Aorta (tissue), 5 donors: Measurements from ENCODE around the gene POLDIP2. TPM values are rescaled to one million over a fixed set of nuclear protein-coding genes. Genes with fewer than 3 reads are reported as not detected.

Experiments
- ATAC-seq: fragments of 200-7000 bp; cut with Tn5 transposase; one replicate; pipeline ENCODE4 v1.9.1; 2022; ENCODE audit warnings: moderate library complexity; ENCODE audit not compliant: low FRiP score
- DNase-seq, 2 donors: peaks; one replicate each; pipeline ENCODE4 v3.0.0-alpha.2; 2020
- H3K27ac ChIP-seq, 2 donors: one replicate each; pipeline ENCODE4 v1.5.1; 2013; ENCODE audit warnings: low read length in 2 of 2, mild to moderate bottlenecking in 2 of 2, moderate library complexity in 2 of 2, control low read depth in 1 of 2, inconsistent platforms in 1 of 2, low read depth in 1 of 2
- H3K27me3 ChIP-seq, 2 donors: one replicate each; pipeline ENCODE4 v1.6.1; 2013; ENCODE audit warnings: control low read depth in 1 of 2, low read length in 1 of 2, mild to moderate bottlenecking in 1 of 2, moderate library complexity in 1 of 2; ENCODE audit not compliant: insufficient read depth in 2 of 2, control insufficient read depth in 1 of 2
- H3K36me3 ChIP-seq, 2 donors: one replicate each; pipeline ENCODE4 v1.6.1; 2013; ENCODE audit warnings: control low read depth in 1 of 2, low read length in 1 of 2, mild to moderate bottlenecking in 1 of 2; ENCODE audit not compliant: insufficient read depth in 2 of 2, control insufficient read depth in 1 of 2
- H3K4me1 ChIP-seq, 2 donors: one replicate each; pipeline ENCODE4 v1.6.1; 2013; ENCODE audit warnings: low read length in 2 of 2, control low read depth in 1 of 2, mild to moderate bottlenecking in 1 of 2, moderate library complexity in 1 of 2; ENCODE audit not compliant: insufficient read depth in 2 of 2, control insufficient read depth in 1 of 2
- H3K4me3 ChIP-seq, 2 donors: one replicate each; pipeline ENCODE4 v1.5.1; 2013; ENCODE audit warnings: low read length in 2 of 2, control low read depth in 1 of 2, mild to moderate bottlenecking in 1 of 2
- H3K9me3 ChIP-seq: one replicate; pipeline ENCODE4 v1.6.1; 2013; ENCODE audit warnings: mild to moderate bottlenecking, low read length; ENCODE audit not compliant: control insufficient read depth
- WGBS, 2 donors: extraction: QIAGEN DNeasy Blood & Tissue Kit; methylation state at CpG; one replicate each; pipeline ENCODE4 v1.1.7; 2013; 5-methylcytosine and 5-hydroxymethylcytosine counted together
- intact Hi-C, 2 donors: fragments of 100-400 bp; cut with DNase I; formaldehyde crosslinking; loops; one replicate each; pipeline versions ENCODE4 v1.14.2 to v1.15.0; 2022
- polyA plus RNA-seq, 2 donors: library from polyadenylated mRNA; stranded (reverse); fragments of 200-250 nt; gene quantifications; one replicate each; pipeline ENCODE4 v1.2.3, GENCODE V29; 2013
- total RNA-seq, 2 donors: library from RNA; stranded (reverse); fragmentation: NEBNext Ultra II Directional; extraction: Animal tissue kit (Norgen Biotek cat#: 25700); gene quantifications; one replicate each; pipeline ENCODE4 v1.2.1, GENCODE V29; 2021
- donor health status: healthy with polysubstance abuse.
- donor health status: Bipolar disorder and iron deficiency.
- donor health status: DM: no; HTN: no; CAD: no.
- donor health status: DM: no; HTN: no; CAD: no.
- donor health status: DM: yes; HTN: yes; CAD: no.

The POLDIP2 gene
- total and polyA plus RNA-seq, 4 donors: 36.6 to 42.5 (median 40.8) TPM

DNA sequence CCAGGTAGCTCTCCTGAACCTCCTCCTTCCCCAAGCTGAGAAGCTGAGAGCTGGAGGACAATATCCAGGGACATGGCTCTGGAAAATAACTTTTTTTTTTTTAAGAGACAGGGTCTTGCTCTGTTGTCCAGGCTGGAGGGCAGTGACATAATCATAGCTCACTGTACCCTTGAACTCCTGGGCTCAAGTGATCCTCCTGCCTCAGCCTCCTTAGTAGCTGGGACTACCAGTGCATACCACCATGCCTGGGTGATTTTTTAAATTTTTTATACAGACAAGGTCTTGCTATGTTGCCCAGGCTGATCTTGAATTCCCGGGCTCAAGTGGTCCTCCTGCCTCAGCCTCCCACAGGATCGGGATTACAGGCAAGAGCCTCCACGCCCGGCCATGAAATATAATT, 42.5 kb upstream of the POLDIP2 start:
- Histone ChIP-seq H3K36me3 (peaks cover 0 to 4% of the 10 kb centered on the region in 2 donors), H3K27me3 (no peaks in the 10 kb centered on the region), H3K27ac (no peak overlapping the region), H3K9me3 (no peaks in the 10 kb centered on the region), H3K4me3 (no peak overlapping the region), H3K4me1 (no peaks in the 10 kb centered on the region)
- intact Hi-C loops: no loop called here
- DNase-seq (no peak), ATAC-seq (no peak)
- 95% methylated on average over 4 of the region's 4 CpGs for WGBS, 2 donors

DNA sequence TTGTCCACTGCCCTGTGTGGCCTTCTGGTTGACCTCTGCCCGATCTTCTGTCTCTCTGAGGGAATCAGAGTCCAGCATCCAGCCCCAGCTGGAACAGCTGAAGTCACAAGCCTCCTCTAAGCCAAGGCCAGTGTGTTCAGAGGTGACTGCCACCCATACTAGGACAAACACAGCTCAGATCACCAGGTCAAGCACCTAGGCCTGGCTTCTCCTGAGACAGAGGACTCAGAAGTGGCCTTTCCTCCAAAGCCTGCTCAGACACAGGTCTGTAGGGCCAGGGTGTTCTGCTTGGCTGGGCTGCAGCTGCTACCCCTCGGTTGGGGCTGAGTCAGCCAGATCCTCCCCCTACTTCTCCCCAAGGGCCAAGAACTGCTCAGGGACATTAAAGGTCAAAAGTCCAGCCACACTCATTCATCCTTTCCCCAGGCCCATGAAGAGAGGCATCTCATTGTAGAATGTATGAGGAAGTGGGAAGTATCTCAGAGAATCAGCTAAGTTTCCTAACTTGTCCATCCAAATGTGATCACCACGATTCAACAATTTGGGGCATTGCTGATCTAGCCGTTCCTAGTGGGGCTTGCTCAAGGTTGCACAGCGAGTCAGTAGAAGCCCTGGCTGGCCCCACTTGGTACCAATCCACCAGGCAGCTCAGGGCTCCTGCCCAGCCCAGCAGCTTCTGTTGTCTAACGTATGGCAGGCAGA, 41.1 kb upstream of the POLDIP2 start:
- Histone ChIP-seq H3K9me3 (no peaks in the 10 kb centered on the region), H3K4me3 (no peak overlapping the region), H3K27ac (no peak overlapping the region), H3K4me1 (no peaks in the 10 kb centered on the region), H3K36me3 (peaks cover 0 to 4% of the 10 kb centered on the region in 2 donors), H3K27me3 (no peaks in the 10 kb centered on the region)
- DNase-seq (no peak), ATAC-seq (no peak)
- intact Hi-C loops: no loop called here
- WGBS, 2 donors: 58 to 60% methylated on average over 6 of the region's 6 CpGs

DNA sequence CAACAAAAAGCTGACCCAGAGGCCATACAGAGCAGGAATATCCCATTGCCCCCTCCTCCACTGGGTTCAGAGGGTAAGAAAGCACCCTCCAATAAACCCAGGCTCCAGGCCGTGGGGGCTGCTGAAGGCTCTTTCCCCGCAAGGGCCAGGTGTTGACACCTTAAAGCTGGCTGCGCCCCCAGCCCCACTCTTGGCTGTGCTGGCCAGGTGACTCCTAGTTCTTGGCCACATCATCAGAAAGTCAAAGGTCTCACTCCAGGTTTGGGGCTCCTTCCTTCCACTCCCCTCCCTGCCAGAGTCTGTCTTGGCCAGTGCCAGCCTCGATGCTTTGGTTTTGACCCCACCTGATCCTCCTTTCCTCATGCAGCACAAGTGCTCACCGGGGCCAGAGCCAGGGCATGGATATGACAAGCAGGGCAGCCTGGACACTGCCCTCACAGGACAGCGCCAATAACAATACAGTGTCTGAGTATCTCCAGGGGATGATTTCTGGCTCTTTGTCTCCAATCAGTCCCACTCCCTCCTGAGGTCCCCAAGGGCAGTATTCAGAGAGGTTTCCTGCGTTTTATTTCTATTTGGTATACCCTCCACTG, 40.5 kb upstream of the POLDIP2 start:
- 68 to 71% methylated on average over 7 of the region's 7 CpGs for WGBS, 2 donors
- DNase-seq (no peak), ATAC-seq (no peak)
- Histone ChIP-seq H3K4me1 (no peaks in the 10 kb centered on the region), H3K36me3 (peaks cover 0 to 4% of the 10 kb centered on the region in 2 donors), H3K27me3 (no peaks in the 10 kb centered on the region), H3K27ac (no peak overlapping the region), H3K4me3 (no peak overlapping the region), H3K9me3 (no peaks in the 10 kb centered on the region)
- intact Hi-C loops: no loop called here

DNA sequence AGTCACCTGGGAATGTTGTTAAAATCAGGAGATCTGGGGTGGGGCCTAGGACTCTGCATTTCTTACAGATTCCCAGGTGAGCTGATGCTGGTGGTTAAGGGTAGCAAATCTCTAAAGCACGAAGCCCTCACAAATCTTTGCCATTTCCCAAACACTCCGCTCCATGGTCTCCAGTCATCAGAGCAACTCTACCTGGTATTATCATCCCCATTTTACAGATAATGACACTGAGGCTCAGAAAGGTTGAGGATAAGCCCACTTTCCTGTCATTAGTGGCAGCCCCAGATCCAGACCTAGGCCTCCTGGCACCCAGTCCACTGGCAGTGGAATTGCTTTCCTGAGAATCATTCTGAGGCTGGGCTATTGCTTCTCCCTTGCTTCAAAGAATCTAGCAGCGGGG, 39.9 kb upstream of the POLDIP2 start:
- peaks cover 0 to 4% of the 10 kb centered on the region in 2 donors for H3K36me3 ChIP-seq
- intact Hi-C loops: no loop called here
- DNase-seq (no peak), ATAC-seq (no peak)
- no peaks in the 10 kb centered on the region for H3K27me3 ChIP-seq
- H3K27ac ChIP-seq: no peak overlapping the region
- no peaks in the 10 kb centered on the region for H3K4me1 ChIP-seq
- no peak overlapping the region for H3K4me3 ChIP-seq
- H3K9me3 ChIP-seq: no peaks in the 10 kb centered on the region
- 91 to 93% methylated on average over 3 of the region's 3 CpGs for whole genome bisulfite sequencing, 2 donors

DNA sequence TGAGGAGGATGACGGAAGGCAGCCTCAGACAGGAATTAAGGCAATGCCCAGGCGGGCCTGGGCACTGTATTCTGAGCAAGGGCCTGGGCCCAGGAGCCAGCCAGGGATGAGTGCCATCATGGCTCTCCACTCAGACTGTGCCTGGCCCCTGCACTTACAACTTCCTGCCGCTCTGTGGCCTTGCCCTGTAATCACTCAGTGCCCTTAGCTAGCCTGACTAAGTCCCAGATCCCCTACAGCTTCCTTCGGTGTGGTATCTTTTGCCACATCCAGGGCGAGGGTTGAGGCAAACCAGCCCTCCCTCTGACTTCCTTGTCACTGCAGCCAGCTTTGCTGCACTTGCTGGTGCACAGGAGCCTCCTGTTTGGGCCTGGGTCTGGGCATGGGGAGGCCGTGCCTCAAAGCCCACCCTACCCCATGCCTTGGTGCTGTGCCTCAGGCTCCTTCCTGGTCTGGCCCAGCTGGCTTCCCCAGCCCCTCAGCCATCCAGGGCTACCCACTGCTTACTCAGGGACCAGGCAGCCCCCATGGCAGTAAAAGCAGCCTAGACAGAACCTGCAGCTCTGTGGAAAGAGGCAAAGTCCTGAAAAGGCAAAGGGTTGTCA, 39.4 kb upstream of the POLDIP2 start:
- WGBS, 2 donors: 81 to 84% methylated on average over 6 of the region's 6 CpGs
- Histone ChIP-seq H3K27ac (no peak overlapping the region), H3K27me3 (no peaks in the 10 kb centered on the region), H3K9me3 (no peaks in the 10 kb centered on the region), H3K36me3 (peaks cover 0 to 4% of the 10 kb centered on the region in 2 donors), H3K4me1 (no peaks in the 10 kb centered on the region), H3K4me3 (no peak overlapping the region)
- intact Hi-C loops: no loop called here
- no peak for DNase-seq
- no peak for ATAC-seq

DNA sequence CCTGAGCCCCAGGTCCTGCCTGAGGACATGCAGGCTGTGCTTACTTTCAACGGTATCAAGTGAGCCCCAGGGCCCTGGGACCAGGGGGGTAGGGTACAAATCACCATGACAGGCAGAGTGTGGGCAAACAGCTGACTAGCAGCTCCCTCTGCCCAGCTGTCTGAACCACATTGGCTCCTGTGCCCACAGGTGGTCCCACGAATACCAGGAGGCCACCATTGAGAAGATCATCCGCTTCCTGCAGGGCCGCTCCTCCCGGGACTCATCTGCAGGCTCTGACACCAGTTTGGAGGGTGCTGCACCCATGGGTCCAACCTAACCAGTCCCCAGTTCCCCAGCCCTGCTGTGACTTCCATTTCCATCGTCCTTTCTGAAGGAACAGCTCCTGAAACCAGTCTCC, 38.6 kb upstream of the POLDIP2 start:
- DNase-seq: no peak
- no peaks in the 10 kb centered on the region for H3K4me1 ChIP-seq
- intact Hi-C loops: no loop called here
- no peaks in the 10 kb centered on the region for H3K9me3 ChIP-seq
- no peak overlapping the region for H3K27ac ChIP-seq
- WGBS, 2 donors: 81 to 84% methylated on average over 6 of the region's 6 CpGs
- peaks cover 0 to 4% of the 10 kb centered on the region in 2 donors for H3K36me3 ChIP-seq
- H3K27me3 ChIP-seq: no peaks in the 10 kb centered on the region
- no peak for ATAC-seq
- no peak overlapping the region for H3K4me3 ChIP-seq

DNA sequence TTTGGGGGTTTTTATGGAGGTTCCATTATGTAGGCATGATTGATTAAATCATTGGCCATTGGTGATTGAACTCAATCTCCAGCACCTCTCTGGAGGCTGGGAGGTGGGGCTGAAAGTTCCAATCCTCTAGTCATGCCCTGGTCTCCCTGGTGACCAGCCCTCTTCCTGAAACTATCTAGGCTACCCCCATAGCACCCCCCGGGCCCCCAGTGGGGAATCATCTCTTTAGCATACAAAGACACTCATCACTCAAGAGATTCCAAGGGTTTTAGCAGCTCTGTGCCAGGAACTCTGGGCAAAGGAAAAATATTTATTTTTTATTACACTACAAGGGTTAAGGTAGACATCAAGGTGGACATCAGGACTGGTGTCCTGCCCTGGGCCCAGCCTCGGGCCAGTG, 38.1 kb upstream of the POLDIP2 start:
- no peak for DNase-seq
- no peaks in the 10 kb centered on the region for H3K27me3 ChIP-seq
- no peaks in the 10 kb centered on the region for H3K4me1 ChIP-seq
- WGBS, 2 donors: 44 to 68% methylated on average over 2 of the region's 2 CpGs
- intact Hi-C loops: no loop called here
- H3K36me3 ChIP-seq: peaks cover 0 to 4% of the 10 kb centered on the region in 2 donors
- no peaks in the 10 kb centered on the region for H3K9me3 ChIP-seq
- ATAC-seq: no peak
- H3K4me3 ChIP-seq: no peak overlapping the region
- no peak overlapping the region for H3K27ac ChIP-seq

DNA sequence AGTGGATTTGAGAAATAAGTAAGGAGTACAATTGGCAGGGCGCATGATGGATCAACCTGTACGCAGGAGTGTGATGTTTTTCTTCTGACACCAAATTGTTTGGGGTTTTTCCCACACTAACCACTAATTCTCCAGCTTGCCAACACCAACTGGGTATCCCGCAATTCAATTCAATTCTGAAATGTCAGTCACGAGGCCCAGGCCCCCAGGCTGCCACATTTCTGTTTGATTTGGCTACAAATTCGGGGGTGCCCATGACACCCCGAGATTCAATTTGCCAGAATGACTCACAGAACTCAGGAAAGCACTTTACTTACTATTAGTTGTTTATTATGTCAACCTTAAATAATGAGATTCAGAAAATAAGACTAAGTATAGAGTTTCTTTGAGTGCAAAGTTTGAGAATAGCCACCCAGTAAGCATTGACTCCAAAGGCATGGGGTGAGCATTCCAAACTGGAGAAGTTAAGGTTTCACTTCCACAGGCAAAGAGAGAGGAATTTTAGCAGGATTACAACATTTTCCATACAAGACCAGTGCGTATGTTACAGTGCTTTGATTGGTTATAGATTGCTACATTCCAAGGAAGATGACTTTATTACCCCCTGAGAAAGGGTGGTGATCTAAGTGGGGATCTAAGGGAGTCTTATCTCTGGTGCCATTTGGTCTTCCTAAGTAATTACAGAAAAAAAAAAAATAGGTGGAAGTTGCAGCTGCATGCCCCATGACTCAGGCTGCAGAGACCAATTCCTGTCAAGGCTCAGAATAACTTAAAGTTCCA, 37.2 kb upstream of the POLDIP2 start:
- Histone ChIP-seq H3K4me3 (no peak overlapping the region), H3K36me3 (peaks cover 0 to 6% of the 10 kb centered on the region in 2 donors), H3K27ac (no peak overlapping the region), H3K4me1 (no peaks in the 10 kb centered on the region), H3K9me3 (no peaks in the 10 kb centered on the region), H3K27me3 (no peaks in the 10 kb centered on the region)
- 66 to 74% methylated on average over 7 of the region's 7 CpGs for WGBS, 2 donors
- intact Hi-C loops: no loop called here
- no peak for DNase-seq
- no peak for ATAC-seq
